H9 (cell line): ENCODE data around the gene ST6GALNAC2. TPM values are rescaled to one million over a fixed set of nuclear protein-coding genes. Genes with fewer than 3 reads are reported as not detected.

Source experiments
- DNase-seq: peaks from one replicate; pipeline ENCODE4 v3.0.0-alpha.2; 2017
- H2AFZ ChIP-seq: one replicate; pipeline ENCODE4 v1.6.1; 2013; ENCODE audit warnings: mild to moderate bottlenecking, low read length, control low read depth, moderate library complexity
- H2AK5ac ChIP-seq: 2 replicates; pipeline ENCODE4 v1.6.1; 2013; ENCODE audit warnings: low read length, control low read depth, mixed read lengths; ENCODE audit not compliant: insufficient read length
- H2BK120ac ChIP-seq: one replicate; pipeline ENCODE4 v1.6.1; 2013; ENCODE audit warnings: low read depth, mild to moderate bottlenecking, low read length, control low read depth, inconsistent platforms; ENCODE audit not compliant: poor library complexity, severe bottlenecking
- H2BK12ac ChIP-seq: 2 replicates; pipeline ENCODE4 v1.6.1; 2013; ENCODE audit warnings: low read length, control low read depth, mixed read lengths, low read depth; ENCODE audit not compliant: insufficient read length
- H2BK15ac ChIP-seq: 2 replicates; pipeline ENCODE4 v1.6.1; 2013; ENCODE audit warnings: low read depth, low read length, control low read depth
- H2BK20ac ChIP-seq: one replicate; pipeline ENCODE4 v1.6.1; 2013; ENCODE audit warnings: low read depth, mild to moderate bottlenecking, low read length, control low read depth, inconsistent platforms; ENCODE audit not compliant: poor library complexity, severe bottlenecking
- H2BK5ac ChIP-seq: 2 replicates; pipeline ENCODE4 v1.6.1; 2013; ENCODE audit warnings: low read length, control low read depth, mixed read lengths; ENCODE audit not compliant: insufficient read length
- H3K14ac ChIP-seq: 2 replicates; pipeline ENCODE4 v1.6.1; 2013; ENCODE audit warnings: low read length, control low read depth; ENCODE audit not compliant: insufficient read depth
- H3K18ac ChIP-seq: 2 replicates; pipeline ENCODE4 v1.6.1; 2013; ENCODE audit warnings: low read depth, mild to moderate bottlenecking, mixed read lengths, low read length, control low read depth; ENCODE audit not compliant: insufficient read length
- H3K23ac ChIP-seq: 2 replicates; pipeline ENCODE4 v1.6.1; 2013; ENCODE audit warnings: low read length, control low read depth, mixed read lengths, low read depth; ENCODE audit not compliant: insufficient read length
- H3K23me2 ChIP-seq: 2 replicates; pipeline ENCODE4 v1.6.1; 2013; ENCODE audit warnings: low read depth, mild to moderate bottlenecking, mixed read lengths, low read length, control low read depth; ENCODE audit not compliant: insufficient read length, poor library complexity, severe bottlenecking
- H3K27ac ChIP-seq: 2 replicates; pipeline ENCODE4 v1.5.1; 2013; ENCODE audit warnings: low read length, control low read depth, mixed read lengths, low read depth; ENCODE audit not compliant: insufficient read length
- H3K27me3 ChIP-seq: 2 replicates; pipeline ENCODE4 v1.6.1; 2013; ENCODE audit warnings: low read length, control low read depth, inconsistent platforms; ENCODE audit not compliant: insufficient read depth
- H3K4ac ChIP-seq: 2 replicates; pipeline ENCODE4 v1.6.1; 2013; ENCODE audit warnings: low read depth, mild to moderate bottlenecking, control low read depth, inconsistent platforms, low read length, moderate library complexity
- H3K4me1 ChIP-seq: 2 replicates; pipeline ENCODE4 v1.6.1; 2013; ENCODE audit warnings: low read length, control low read depth, inconsistent platforms; ENCODE audit not compliant: insufficient read depth
- H3K4me2 ChIP-seq: 2 replicates; pipeline ENCODE4 v1.6.1; 2013; ENCODE audit warnings: low read length, control low read depth, mixed read lengths; ENCODE audit not compliant: insufficient read length, insufficient read depth
- H3K56ac ChIP-seq: 2 replicates; pipeline ENCODE4 v1.6.1; 2013; ENCODE audit warnings: low read depth, mild to moderate bottlenecking, mixed read lengths, low read length, control low read depth; ENCODE audit not compliant: insufficient read length
- H3K79me1 ChIP-seq: 2 replicates; pipeline ENCODE4 v1.6.1; 2013; ENCODE audit warnings: low read depth, mild to moderate bottlenecking, moderate library complexity, low read length, control low read depth, inconsistent platforms; ENCODE audit not compliant: insufficient read depth, poor library complexity, severe bottlenecking
- H3K79me2 ChIP-seq: 2 replicates; pipeline ENCODE4 v1.6.1; 2013; ENCODE audit warnings: low read length, control low read depth, inconsistent platforms; ENCODE audit not compliant: insufficient read depth
- H3K9ac ChIP-seq: 2 replicates; pipeline ENCODE4 v1.6.1; 2013; ENCODE audit warnings: low read length, control low read depth, mixed read lengths; ENCODE audit not compliant: insufficient read length; ENCODE audit errors: extremely low read depth
- H3K9me3 ChIP-seq: one replicate; pipeline ENCODE4 v1.6.1; 2013; ENCODE audit warnings: low read depth, low read length, inconsistent platforms; ENCODE audit not compliant: control insufficient read depth
- H3T11ph ChIP-seq: one replicate; pipeline ENCODE4 v1.6.1; 2013; ENCODE audit warnings: mild to moderate bottlenecking, low read length, control low read depth, inconsistent platforms
- H4K20me1 ChIP-seq: one replicate; pipeline ENCODE4 v1.6.1; 2013; ENCODE audit not compliant: control insufficient read depth, insufficient read length, insufficient read depth
- H4K5ac ChIP-seq: 2 replicates; pipeline ENCODE4 v1.6.1; 2013; ENCODE audit warnings: low read depth, mild to moderate bottlenecking, mixed read lengths, low read length, control low read depth; ENCODE audit not compliant: insufficient read length
- H4K8ac ChIP-seq: replicated peaks from 2 replicates; pipeline ENCODE4 v1.6.1; 2013; ENCODE audit warnings: low read length, control low read depth, mixed read lengths, low read depth; ENCODE audit not compliant: insufficient read length
- H4K91ac ChIP-seq: 2 replicates; pipeline ENCODE4 v1.6.1; 2013; ENCODE audit warnings: low read depth, mild to moderate bottlenecking, moderate library complexity, mixed read lengths, low read length, control low read depth; ENCODE audit not compliant: insufficient read length
- H3K27ac Mint-ChIP-seq, 3 experiments: 2 replicates in 2 of 3; 3 replicates in 1 of 3; pipeline ENCODE4 v1.8.0; 2020 to 2021; ENCODE audit warnings: mixed read lengths in 3 of 3, mild to moderate bottlenecking in 1 of 3, moderate library complexity in 1 of 3
- H3K27me3 Mint-ChIP-seq: 2 replicates; pipeline ENCODE4 v1.8.0; 2021; ENCODE audit warnings: low read depth, mild to moderate bottlenecking, moderate library complexity, mixed read lengths
- H3K36me3 Mint-ChIP-seq, 3 experiments: 2 replicates in 2 of 3; 3 replicates in 1 of 3; pipeline ENCODE4 v1.8.0; 2020 to 2021; ENCODE audit warnings: low read depth in 3 of 3, mixed read lengths in 3 of 3; ENCODE audit not compliant: insufficient read depth in 1 of 3
- H3K4me1 Mint-ChIP-seq, 2 experiments: 2 replicates each; pipeline ENCODE4 v1.8.0; 2020; ENCODE audit warnings: mixed read lengths in 2 of 2
- H3K4me3 Mint-ChIP-seq, 2 experiments: 2 replicates in 1 of 2; 3 replicates in 1 of 2; pipeline ENCODE4 v1.8.0; 2020 to 2021; ENCODE audit warnings: mild to moderate bottlenecking in 2 of 2, mixed read lengths in 2 of 2, moderate library complexity in 1 of 2
- H3K9me3 Mint-ChIP-seq, 2 experiments: 2 replicates in 1 of 2; 3 replicates in 1 of 2; pipeline ENCODE4 v1.8.0; 2020; ENCODE audit warnings: mild to moderate bottlenecking in 2 of 2, mixed read lengths in 2 of 2, moderate library complexity in 1 of 2
- WGBS: extraction: QIAGEN DNeasy Blood & Tissue Kit; methylation state at CpG from one replicate; pipeline ENCODE4 v1.1.7; 2013; ENCODE audit warnings: missing lambda C conversion rate, low lambda C conversion rate, mixed read lengths; ENCODE audit not compliant: insufficient read length; ENCODE audit errors: extremely low coverage; 5-methylcytosine and 5-hydroxymethylcytosine counted together
- total RNA-seq: library from RNA; stranded (reverse); gene quantifications from 2 replicates; pipeline ENCODE4 v1.2.1, GENCODE V29; 2021
- TF ChIP-seq, protein P1 (sequence below): fragments of 200-600 bp; sonication (generic); conservative IDR thresholded peaks from 3 replicates; pipeline ENCODE4 v1.8.0; 2021; ENCODE audit warnings: antibody characterized with exemption, mild to moderate bottlenecking

The ST6GALNAC2 gene
- total RNA-seq, 1 experiment from 2014 or later = 0.46 TPM

DNA sequence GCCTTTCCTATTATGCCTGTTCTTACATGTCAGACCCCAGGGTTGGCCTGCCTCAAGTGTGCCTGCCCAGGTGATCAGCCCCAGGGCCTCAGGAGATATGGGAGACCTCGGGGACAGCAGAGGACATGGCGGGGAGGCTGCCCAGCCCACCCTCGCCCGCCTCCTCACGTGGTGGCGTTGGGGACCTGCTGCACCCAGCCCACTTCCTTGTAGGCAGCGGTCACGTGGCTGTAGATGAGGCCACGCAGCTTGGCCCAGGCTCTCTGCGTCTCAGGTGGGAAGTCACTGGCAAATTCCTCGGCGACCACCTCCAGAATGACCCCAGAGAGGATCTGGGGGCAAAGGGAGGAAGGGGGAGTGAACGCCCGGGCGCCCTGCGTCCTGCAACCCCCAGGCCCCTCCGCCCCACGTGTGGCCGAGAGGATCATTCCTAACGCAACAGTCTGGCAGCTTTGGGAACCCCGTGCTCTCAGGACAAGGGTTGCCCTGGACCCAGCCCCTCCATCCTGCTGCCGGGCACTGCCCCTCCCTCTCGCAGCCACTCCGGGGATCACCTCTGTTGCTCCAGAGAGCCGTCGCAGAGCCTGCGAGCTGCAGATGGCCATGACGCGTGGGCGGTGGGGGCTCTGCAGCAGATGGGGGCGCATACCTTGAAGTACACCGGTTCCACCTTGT is 54.7 kb downstream of the ST6GALNAC2 start:
- Histone ChIP-seq H2BK15ac (no peak overlapping the region), H4K8ac (no peak overlapping the region), H3K23ac (no peak overlapping the region), H2AFZ (no peak overlapping the region), H3K79me1 (no peaks in the 10 kb centered on the region), H2BK20ac (no peak overlapping the region), H3K4me1 (peaks cover 4% of the 10 kb centered on the region; the same call in 1 of the 2 replicates), H3K18ac (no peak overlapping the region), H4K91ac (no peak overlapping the region), H4K5ac (no peak overlapping the region), H3K27ac (no peak overlapping the region), H2BK120ac (no peak overlapping the region), H3K27me3 (no peaks in the 10 kb centered on the region; the same call in 1 of the 2 replicates), H3K23me2 (no peaks in the 10 kb centered on the region), H3K4me2 (no peak overlapping the region), H3K56ac (no peak overlapping the region), H2BK12ac (no peak overlapping the region), H4K20me1 (no peaks in the 10 kb centered on the region), H3K14ac (no peak overlapping the region), H3K79me2 (no peaks in the 10 kb centered on the region), H3K9ac (no peak overlapping the region), H2BK5ac (no peak overlapping the region), H3K9me3 (no peaks in the 10 kb centered on the region), H2AK5ac (no peak overlapping the region), H3K4ac (no peak overlapping the region), H3T11ph (no peak overlapping the region)
- no CpG with 5 or more reads among the region's 32 CpGs for WGBS
- no peaks in the 10 kb centered on the region for H3K9me3 Mint-ChIP-seq
- no peaks in the 10 kb centered on the region for H3K36me3 Mint-ChIP-seq
- H3K27me3 Mint-ChIP-seq = peaks cover 32% of the 10 kb centered on the region
- no peak overlapping the region for H3K4me3 Mint-ChIP-seq
- peaks cover 16 to 33% of the 10 kb centered on the region in 2 experiments for H3K4me1 Mint-ChIP-seq
- TF ChIP-seq, protein P1, sequence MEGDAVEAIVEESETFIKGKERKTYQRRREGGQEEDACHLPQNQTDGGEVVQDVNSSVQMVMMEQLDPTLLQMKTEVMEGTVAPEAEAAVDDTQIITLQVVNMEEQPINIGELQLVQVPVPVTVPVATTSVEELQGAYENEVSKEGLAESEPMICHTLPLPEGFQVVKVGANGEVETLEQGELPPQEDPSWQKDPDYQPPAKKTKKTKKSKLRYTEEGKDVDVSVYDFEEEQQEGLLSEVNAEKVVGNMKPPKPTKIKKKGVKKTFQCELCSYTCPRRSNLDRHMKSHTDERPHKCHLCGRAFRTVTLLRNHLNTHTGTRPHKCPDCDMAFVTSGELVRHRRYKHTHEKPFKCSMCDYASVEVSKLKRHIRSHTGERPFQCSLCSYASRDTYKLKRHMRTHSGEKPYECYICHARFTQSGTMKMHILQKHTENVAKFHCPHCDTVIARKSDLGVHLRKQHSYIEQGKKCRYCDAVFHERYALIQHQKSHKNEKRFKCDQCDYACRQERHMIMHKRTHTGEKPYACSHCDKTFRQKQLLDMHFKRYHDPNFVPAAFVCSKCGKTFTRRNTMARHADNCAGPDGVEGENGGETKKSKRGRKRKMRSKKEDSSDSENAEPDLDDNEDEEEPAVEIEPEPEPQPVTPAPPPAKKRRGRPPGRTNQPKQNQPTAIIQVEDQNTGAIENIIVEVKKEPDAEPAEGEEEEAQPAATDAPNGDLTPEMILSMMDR = no peak
- DNase-seq = no peak
- H3K27ac Mint-ChIP-seq = no peak overlapping the region; a peak in 1 of 7 replicates
